GM18868 (cell line): Measurements from ENCODE around the gene C12orf60.

Experiments used
- ATAC-seq: cut with Tn5 transposase; IDR thresholded peaks from one replicate; pipeline ENCODE4 v1.9.1; 2021; ENCODE audit warnings: mild to moderate bottlenecking, moderate library complexity; ENCODE audit not compliant: unreplicated experiment

The C12orf60 gene

DNA sequence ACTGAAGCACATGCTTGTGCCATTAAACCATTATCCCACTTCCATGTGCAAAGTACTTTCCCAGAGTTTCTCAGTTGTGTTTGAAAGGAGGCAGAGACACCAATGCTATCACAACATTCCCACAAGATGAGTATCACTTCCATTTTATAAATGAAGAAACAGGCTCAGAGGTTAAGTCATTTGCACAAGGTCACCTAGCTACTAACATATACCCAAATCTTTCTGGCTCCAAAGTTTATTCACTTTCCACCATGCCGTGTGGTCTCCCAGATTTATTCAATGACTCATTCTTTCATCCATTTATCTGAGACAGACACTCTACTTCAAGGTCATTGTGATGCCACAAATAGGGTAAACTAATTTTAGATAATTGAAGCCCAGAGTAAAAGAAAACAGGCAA lies 30.5 kb downstream of the C12orf60 start:
- ATAC-seq = no peak

- ATAC-seq = no peak
These were observed 31.0 kb downstream of the C12orf60 start for GRCh38 chr12:14834509-14834908.

GRCh38 chr12:14836336-14837210 lies 33.1 kb downstream of the C12orf60 start:
- ATAC-seq = no peak

DNA sequence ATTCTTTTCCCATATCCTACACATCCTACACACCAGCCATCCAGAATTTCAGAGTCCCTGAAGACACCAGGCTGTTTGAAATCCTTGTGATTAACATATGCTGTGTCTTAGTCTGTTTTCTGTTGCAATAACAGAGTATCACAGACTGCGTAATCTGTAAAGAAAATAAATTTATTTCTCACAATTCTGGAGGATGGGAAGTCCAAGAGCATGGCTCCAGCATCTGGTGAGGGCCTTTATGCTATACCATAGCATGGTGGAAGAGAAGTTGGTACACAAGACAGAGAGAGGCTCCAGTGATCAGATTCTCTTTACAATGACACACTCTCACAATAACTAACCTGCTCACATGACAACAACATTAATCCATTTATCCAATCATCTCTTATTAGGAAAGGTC lies 35.8 kb downstream of the C12orf60 start:
- no peak for ATAC-seq

- ATAC-seq = no peak
These were observed 37.1 kb downstream of the C12orf60 start for GRCh38 chr12:14840616-14841015.

DNA sequence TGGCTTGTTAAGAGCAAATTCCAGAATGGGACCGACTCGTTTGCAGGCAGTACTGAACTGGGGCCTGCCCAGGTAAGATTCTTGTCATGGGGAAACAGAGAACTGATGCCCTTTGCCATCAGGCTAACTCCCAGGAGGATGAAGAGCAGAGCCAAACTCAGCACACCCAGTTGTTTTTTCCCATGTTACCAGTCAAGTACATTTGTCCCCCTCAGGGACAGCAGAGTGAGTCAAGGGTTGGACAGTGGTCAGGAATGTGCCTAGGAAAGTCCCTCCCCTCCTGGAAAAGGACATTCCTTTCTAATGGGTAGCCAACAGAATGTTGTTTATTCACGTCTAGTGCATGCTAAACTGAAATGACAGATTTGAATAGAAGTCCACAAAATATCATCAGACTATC lies 38.3 kb downstream of the C12orf60 start:
- no peak for ATAC-seq

GRCh38 chr12:14842315-14842714 lies 38.8 kb downstream of the C12orf60 start:
- ATAC-seq = no peak

DNA sequence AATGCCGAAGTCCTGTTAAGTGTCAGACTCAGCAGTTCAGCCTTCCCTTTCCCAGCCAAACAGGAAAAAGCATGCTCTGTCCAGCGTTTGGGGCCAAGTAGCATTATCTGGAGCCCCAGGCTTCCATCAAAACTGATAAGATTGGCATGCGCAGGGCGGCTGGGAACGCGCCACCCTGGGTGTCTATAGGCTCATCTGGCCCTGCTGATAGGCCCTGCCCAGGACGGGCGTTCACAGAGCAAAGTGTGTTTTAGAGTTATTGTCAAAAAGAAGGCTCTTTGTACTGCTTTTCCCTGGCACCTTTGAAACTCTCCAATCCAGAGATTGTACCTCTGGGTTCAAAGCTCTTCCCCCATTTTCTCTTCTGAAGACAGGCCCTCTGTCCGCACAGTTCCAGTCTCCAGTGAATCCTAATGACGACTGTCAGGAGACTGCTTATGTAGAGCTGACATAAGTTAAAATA lies 40.0 kb downstream of the C12orf60 start, which contains the start of gene ART4:
ART4 (minus strand) TSS at position 102 of the 463 bp plus-strand sequence. CDS start 413 bp downstream, outside the sequence.
- ATAC-seq = no peak

DNA sequence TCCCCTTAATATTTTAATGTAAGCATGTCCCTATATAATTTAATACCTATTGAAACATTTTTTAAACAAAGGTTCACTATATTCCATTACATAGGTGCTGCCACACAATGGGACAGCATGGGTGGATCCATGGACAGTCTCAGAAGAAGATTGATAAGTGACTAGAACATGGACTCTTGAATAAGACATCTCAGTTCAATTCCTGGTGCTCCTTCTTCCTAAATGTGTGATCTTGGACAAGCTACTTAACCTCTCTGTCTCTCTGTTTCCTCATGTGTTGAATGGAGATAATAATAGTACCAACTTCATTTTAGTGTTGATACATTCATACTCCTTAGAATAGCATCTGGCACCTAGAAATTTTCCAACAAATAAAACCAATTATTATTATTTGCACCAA lies 40.9 kb downstream of the C12orf60 start:
- no peak for ATAC-seq

DNA sequence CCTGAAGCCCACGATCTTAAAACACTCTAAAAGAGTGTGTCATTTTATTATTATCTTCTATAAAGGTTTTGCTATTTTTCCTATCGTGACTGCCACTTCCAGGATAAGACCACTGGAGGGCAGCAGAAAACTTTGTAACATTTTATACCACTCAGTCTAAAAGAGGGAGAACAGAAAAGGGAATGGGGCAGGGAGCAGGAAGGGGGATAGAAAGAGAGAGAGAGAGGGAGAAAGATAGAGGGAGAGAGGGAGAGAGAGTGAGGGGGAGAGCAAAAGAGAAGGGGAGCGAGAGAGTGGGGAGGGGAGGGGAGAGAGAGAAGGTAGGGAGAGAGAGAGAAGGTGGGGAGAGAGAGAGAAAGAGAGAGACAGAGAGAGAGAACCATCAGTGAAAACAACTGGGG lies 41.9 kb downstream of the C12orf60 start:
- ATAC-seq = peak; percentile 70

GRCh38 chr12:14846042-14846587 lies 42.6 kb downstream of the C12orf60 start:
- no peak for ATAC-seq

DNA sequence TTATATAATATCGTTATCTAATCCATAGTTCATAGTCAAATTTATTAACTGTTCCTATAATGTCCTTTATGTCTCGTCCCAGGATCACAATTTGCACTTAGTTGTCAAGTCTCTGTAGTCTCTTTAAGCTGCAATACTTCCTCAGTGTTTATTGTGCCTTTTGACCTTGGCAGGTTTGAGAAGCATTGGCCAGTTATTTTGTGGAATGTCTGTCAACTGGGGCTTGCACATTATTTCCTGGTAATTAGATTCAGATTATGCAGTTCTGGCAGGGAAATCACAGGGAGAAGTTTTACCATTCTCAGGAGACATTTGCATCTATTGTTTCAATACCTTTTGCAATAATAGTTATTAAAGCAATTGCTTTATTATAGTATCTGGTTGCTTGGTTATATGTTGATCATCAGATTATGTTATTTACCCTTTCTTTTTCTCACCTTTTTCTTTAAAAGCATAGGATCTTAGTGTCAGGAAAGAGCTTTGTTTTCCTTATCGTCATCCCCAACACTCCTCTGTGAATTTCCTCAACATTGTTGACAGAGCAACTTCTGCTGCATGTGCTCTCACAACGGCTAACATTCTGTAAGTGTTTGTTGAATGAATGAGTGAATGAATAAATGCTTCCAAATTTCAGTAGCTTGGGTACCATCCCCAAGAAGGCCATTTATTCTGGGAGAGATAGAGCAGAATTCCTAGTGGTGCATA lies 43.6 kb downstream of the C12orf60 start:
- ATAC-seq = no peak

- ATAC-seq = no peak
These were observed 46.2 kb downstream of the C12orf60 start for GRCh38 chr12:14849661-14850060.

DNA sequence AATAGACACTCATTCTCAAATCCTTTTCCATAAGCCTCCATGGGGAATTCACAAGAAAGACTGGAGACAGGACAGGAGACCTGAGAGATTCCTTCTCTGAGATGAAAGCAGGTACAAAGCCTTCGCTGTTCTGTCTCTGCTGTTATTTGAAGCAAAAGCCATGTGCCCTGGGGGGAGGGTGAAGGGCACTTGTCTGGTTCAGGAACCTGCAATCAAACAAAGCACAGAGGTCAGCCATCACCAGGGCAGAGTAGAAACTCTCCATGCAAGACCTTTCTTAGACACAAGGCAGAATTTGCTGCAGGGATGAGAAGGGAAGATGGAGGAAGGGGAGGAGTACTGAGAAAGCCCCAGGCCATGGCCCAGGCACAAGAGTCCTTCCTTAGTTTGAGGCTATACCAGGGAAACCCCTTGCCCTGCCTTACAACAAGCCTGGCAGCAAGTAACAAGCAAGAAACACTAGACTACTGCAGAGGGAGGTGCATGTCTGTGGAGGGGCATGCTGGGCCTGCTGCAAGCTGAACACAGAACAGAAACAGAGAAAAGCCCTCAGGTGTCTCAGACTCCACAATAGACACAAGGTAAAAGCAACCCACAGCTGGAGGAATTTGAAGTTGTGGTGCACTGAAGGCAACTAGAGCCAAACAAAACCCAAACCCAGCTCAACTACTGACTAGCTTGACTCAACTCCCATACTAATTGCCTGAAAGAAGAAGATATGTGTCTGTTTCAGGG lies 47.6 kb downstream of the C12orf60 start:
- peak; percentile 82 for ATAC-seq

DNA sequence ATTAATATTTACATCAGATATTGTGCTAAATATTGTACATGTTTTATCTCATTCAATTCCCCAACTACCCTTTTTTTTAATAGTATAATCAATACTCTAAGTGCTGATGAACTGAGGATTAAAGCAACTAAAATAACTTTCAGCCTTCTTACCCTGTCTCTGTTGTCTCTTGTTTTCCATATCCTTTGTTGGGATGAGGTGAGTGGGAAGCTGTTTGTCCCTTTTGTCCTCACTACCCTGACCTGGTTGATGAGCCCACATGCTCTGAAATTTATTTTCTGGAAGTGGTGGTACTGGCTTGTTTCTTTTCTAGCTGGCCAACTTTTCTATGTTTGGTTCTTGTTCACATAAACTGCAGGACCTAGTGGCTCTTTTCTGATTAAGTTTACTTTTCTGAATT lies 49.4 kb downstream of the C12orf60 start:
- no peak for ATAC-seq

GRCh38 chr12:14853961-14854360 lies 50.5 kb downstream of the C12orf60 start:
- ATAC-seq = no peak

DNA sequence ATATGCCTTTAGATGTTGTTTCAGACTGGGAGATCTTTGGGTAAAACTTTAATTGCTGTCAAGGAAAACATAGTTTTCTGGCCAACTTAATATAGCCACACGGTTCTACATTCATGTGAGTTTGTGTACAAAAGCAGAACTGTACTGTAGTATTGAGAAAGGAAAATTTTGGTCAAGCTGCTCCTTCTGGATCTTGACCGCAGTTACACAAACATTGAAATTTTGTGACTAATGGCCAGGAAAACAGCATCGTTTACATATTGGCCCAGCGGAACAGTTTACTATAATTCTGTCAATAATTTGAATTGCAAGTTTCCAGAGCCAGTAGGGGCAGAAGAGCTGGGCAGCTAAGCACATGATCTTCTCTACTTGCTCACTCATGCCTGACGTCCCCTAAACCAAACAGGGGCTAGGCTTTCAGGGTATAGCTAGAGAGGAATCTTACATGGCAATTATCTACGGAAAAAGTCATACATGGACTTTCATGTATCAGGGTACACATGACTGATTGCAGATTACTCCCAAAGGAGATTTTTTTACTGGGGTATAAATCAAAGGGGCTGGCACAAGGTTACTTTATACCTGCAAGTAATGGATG lies 51.2 kb downstream of the C12orf60 start:
- peak; percentile 37 for ATAC-seq

DNA sequence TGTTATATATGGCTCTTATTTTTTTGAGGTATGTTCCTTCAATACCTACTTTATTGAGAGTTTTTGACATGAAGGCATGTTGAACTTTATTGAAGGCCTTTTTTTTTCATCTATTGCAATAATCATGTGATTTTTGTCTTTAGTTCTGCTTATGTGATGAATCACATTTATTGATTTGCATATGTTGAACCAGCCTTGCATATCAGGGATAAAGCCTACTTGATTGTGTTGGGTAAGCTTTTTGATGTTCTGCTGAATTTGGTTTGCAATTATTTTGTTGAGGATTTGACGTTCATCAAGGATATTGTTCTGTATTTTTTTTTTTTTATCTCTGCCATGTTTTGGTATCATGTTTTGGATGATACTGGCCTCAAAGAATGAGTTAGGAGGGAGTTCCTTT lies 55.0 kb downstream of the C12orf60 start:
- ATAC-seq = no peak

DNA sequence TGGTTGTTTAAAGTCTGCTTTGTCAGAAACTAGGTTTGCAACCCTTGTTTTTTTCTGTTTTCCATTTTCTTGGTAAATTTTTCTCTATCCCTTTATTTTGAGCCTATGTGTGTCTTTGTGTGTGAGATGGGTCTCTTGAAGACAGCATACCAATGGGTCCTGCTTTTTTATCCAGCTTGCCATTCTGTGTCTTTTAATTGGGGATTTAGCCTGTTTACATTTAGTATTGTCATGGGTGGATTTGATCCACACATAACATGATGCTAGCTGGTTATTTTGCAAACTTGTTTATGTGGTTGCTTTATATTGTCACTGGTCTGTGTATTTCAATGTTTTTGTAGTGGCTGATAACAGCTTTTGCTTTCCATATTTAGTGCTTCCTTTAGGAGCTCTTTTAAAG lies 57.0 kb downstream of the C12orf60 start:
- ATAC-seq = no peak

GRCh38 chr12:14868916-14869506 lies 65.5 kb downstream of the C12orf60 start:
- ATAC-seq = no peak
